Measurements from ENCODE around the gene GRHPR. TPM values are rescaled to one million over a fixed set of nuclear protein-coding genes. Genes with fewer than 3 reads are reported as not detected.

The GRHPR gene
- total RNA-seq, 3 donors from 2014 or later: 117 to 144 (median 140) TPM

GRCh38 chr9:37410969-37411785, 11.3 kb upstream of the GRHPR start:
- no peaks in the 10 kb centered on the region for H3K36me3 ChIP-seq
- intact Hi-C loops (cut with DNase I; ENCODE audit: low total_unique reads): loop anchor here (5.0 kb wide), 1 partner anchor 389 kb away; no protein-coding TSS in a partner anchor
- no peaks in the 10 kb centered on the region for H3K9me3 ChIP-seq
- no peak overlapping the region for H3K4me3 ChIP-seq
- no peak overlapping the region for H3K27ac ChIP-seq
- no peak for TF ChIP-seq POLR2AphosphoS5 (IDR thresholded peaks at IDR 0.05)
- TF ChIP-seq CTCF (IDR thresholded peaks at IDR 0.05): no peak
- no peak for TF ChIP-seq POLR2A (IDR thresholded peaks at IDR 0.05)
- H3K27me3 ChIP-seq: no peaks in the 10 kb centered on the region
- DNase-seq (ENCODE audit: low spot score in 2 of 2): no peak
- no peaks in the 10 kb centered on the region for H3K4me1 ChIP-seq

- TF ChIP-seq CTCF (IDR thresholded peaks at IDR 0.05) (no peak), POLR2AphosphoS5 (IDR thresholded peaks at IDR 0.05) (peak in 1 of 3 donors; percentile 13)
- Histone ChIP-seq H3K36me3 (no peaks in the 10 kb centered on the region), H3K4me3 (peak overlapping the region in 1 of 3 donors; percentile 13), H3K4me1 (no peaks in the 10 kb centered on the region), H3K27me3 (no peaks in the 10 kb centered on the region), H3K9me3 (no peaks in the 10 kb centered on the region), H3K27ac (peak overlapping the region; percentile 69 to 74)
- DNase-seq (ENCODE audit: low spot score in 2 of 2): peak in 1 of 2 donors; percentile 69
- intact Hi-C loops (cut with DNase I; ENCODE audit: low total_unique reads): loop anchor here (5.0 kb wide), 1 partner anchor 390 kb away; no protein-coding TSS in a partner anchor
Measured at GRCh38 chr9:37412431-37413151, 9.9 kb upstream of the GRHPR start.

GRCh38 chr9:37413311-37413710, 9.2 kb upstream of the GRHPR start:
- no peaks in the 10 kb centered on the region for H3K4me1 ChIP-seq
- intact Hi-C loops (cut with DNase I; ENCODE audit: low total_unique reads): loop anchor here (5.0 kb wide), 1 partner anchor 391 kb away; no protein-coding TSS in a partner anchor
- peak overlapping the region; percentile 69 to 74 for H3K27ac ChIP-seq
- H3K36me3 ChIP-seq: no peaks in the 10 kb centered on the region
- H3K4me3 ChIP-seq: no peak overlapping the region
- no peaks in the 10 kb centered on the region for H3K27me3 ChIP-seq
- no peak for DNase-seq (ENCODE audit: low spot score in 2 of 2)
- H3K9me3 ChIP-seq: no peaks in the 10 kb centered on the region
- TF ChIP-seq POLR2AphosphoS5 (IDR thresholded peaks at IDR 0.05) (no peak), CTCF (IDR thresholded peaks at IDR 0.05) (no peak), POLR2A (IDR thresholded peaks at IDR 0.05) (no peak)

- TF ChIP-seq POLR2AphosphoS5 (IDR thresholded peaks at IDR 0.05): no peak
- no peak for TF ChIP-seq POLR2A (IDR thresholded peaks at IDR 0.05)
- TF ChIP-seq CTCF (IDR thresholded peaks at IDR 0.05): no peak
- Histone ChIP-seq H3K27me3 (no peaks in the 10 kb centered on the region), H3K4me1 (no peaks in the 10 kb centered on the region), H3K4me3 (no peak overlapping the region), H3K36me3 (no peaks in the 10 kb centered on the region), H3K9me3 (no peaks in the 10 kb centered on the region), H3K27ac (peak overlapping the region; percentile 25 to 33)
- intact Hi-C loops (cut with DNase I; ENCODE audit: low total_unique reads): loop anchor here (5.0 kb wide), 1 partner anchor 392 kb away; no protein-coding TSS in a partner anchor
- DNase-seq (ENCODE audit: low spot score in 2 of 2): no peak
Measured at GRCh38 chr9:37414503-37414943, 8.0 kb upstream of the GRHPR start.
